LNCaP clone FGC (cell line): ENCODE results near the gene BMAL2.

Source experiments
- DNase-seq: peaks from one replicate; pipeline ENCODE4 v3.0.0-alpha.2; 2011; ENCODE audit warnings: low read depth
- H3K4me3 ChIP-seq: 2 replicates; pipeline ENCODE4 v1.5.1; 2011; ENCODE audit warnings: mild to moderate bottlenecking, low read depth, low read length, control low read depth
- CTCF ChIP-seq: IDR thresholded peaks from 2 replicates; pipeline ENCODE4 v1.5.1; 2012; ENCODE audit warnings: mild to moderate bottlenecking; ENCODE audit not compliant: control insufficient read depth, insufficient read depth; ENCODE audit errors: extremely low read depth

Gene BMAL2

GRCh38 chr12:27319409-27319808 is 13.2 kb upstream of the BMAL2 start:
- H3K4me3 ChIP-seq: no peak overlapping the region
- no peak for DNase-seq
- no peak for TF ChIP-seq CTCF

GRCh38 chr12:27319848-27320247 is 12.8 kb upstream of the BMAL2 start:
- no peak for DNase-seq
- TF ChIP-seq CTCF: no peak
- H3K4me3 ChIP-seq: no peak overlapping the region

- H3K4me3 ChIP-seq: no peak overlapping the region
- no peak for DNase-seq
- no peak for TF ChIP-seq CTCF
Observed at GRCh38 chr12:27324530-27324929, 8.1 kb upstream of the BMAL2 start.

- no peak for TF ChIP-seq CTCF
- DNase-seq: peak; percentile 54
- no peak overlapping the region for H3K4me3 ChIP-seq
Observed at GRCh38 chr12:27330846-27331245, 1.8 kb upstream of the BMAL2 start.

- DNase-seq: no peak
- H3K4me3 ChIP-seq: no peak overlapping the region
- TF ChIP-seq CTCF: no peak
Observed at GRCh38 chr12:27331291-27331926, 1.2 kb upstream of the BMAL2 start.

- no peak for TF ChIP-seq CTCF
- H3K4me3 ChIP-seq: no peak overlapping the region
- no peak for DNase-seq
Observed at GRCh38 chr12:27331927-27332324, 710 bp upstream of the BMAL2 start.

- DNase-seq: no peak
- peak overlapping the region; percentile 51 for H3K4me3 ChIP-seq
- no peak for TF ChIP-seq CTCF
Observed at GRCh38 chr12:27332407-27332713, 276 bp upstream of the BMAL2 start.
